ENCODE data around the gene RAPGEF5.

- TF ChIP-seq CTCF (IDR thresholded peaks at IDR 0.05), result no peak
- no peak for TF ChIP-seq EP300 (IDR thresholded peaks at IDR 0.05; ENCODE audit: borderline replicate concordance in 1 of 2, low read depth in 1 of 2, low read length in 1 of 2)
- no peak for TF ChIP-seq REST (IDR thresholded peaks at IDR 0.05; ENCODE audit: low read depth, low read length)
- no peak for TF ChIP-seq YY1 (IDR thresholded peaks at IDR 0.05; ENCODE audit: low read depth)
- TF ChIP-seq POLR2AphosphoS5 (IDR thresholded peaks at IDR 0.05; ENCODE audit: low read depth, low read length), result no peak
- no peak for TF ChIP-seq TAF1 (IDR thresholded peaks at IDR 0.05; ENCODE audit: borderline replicate concordance, low read depth, low read length)
- no peak for TF ChIP-seq MXI1 (IDR thresholded peaks at IDR 0.05; ENCODE audit: low read depth, low read length)
- no peak for TF ChIP-seq GATA2 (CRISPR knock-in tag; IDR thresholded peaks at IDR 0.05)
- TF ChIP-seq RAD21 (IDR thresholded peaks at IDR 0.05; ENCODE audit: low read length), result no peak
- TF ChIP-seq JUND (IDR thresholded peaks at IDR 0.05), result no peak
- TF ChIP-seq RCOR1 (IDR thresholded peaks at IDR 0.05; ENCODE audit: low read length), result no peak
- TF ChIP-seq MAX (IDR thresholded peaks at IDR 0.05; ENCODE audit: low read depth), result no peak
Observed at GRCh38 chr7:22338877-22339276, 18.1 kb downstream of the RAPGEF5 start.
